ENCODE measurements around the gene TMEFF1.

TMEFF1 gene

GRCh38 chr9:100472268-100472667, 681 bp upstream of the TMEFF1 start:
- no peaks in the 10 kb centered on the region for H4K20me1 ChIP-seq (ENCODE audit: control insufficient read depth, insufficient read depth, low read depth, low read length)
- H3F3A ChIP-seq (ENCODE audit: control insufficient read depth, insufficient read depth) = no peaks in the 10 kb centered on the region
- H3K9me2 ChIP-seq (replicated peaks; ENCODE audit: control insufficient read depth, low read length) = no peaks in the 10 kb centered on the region
- peak overlapping the region; percentile 67 for H3K4me3 ChIP-seq (ENCODE audit: low read length)
- no peak overlapping the region for H3K27ac ChIP-seq (ENCODE audit: low read depth, low read length)
- no peak for TF ChIP-seq CTCF (IDR thresholded peaks at IDR 0.05; ENCODE audit: low read depth, low read length, poor library complexity, severe bottlenecking)
- TF ChIP-seq EZH2phosphoT487 (IDR thresholded peaks at IDR 0.05; ENCODE audit: borderline replicate concordance, low read length) = no peak
- H3K4me2 ChIP-seq (ENCODE audit: low read length) = peak overlapping the region; percentile 87
- no peaks in the 10 kb centered on the region for H3K9me3 ChIP-seq (ENCODE audit: control insufficient read depth, insufficient read depth, low read length)
- peaks cover 36% of the 10 kb centered on the region for H3K27me3 ChIP-seq (ENCODE audit: control insufficient read depth, low read length)
- H3K79me2 ChIP-seq (ENCODE audit: control insufficient read depth, low read length) = no peaks in the 10 kb centered on the region
- H3K36me3 ChIP-seq (ENCODE audit: control insufficient read depth, low read length) = no peaks in the 10 kb centered on the region
- H3K4me1 ChIP-seq (ENCODE audit: control insufficient read depth, low read length) = peaks cover 12% of the 10 kb centered on the region

- TF ChIP-seq EZH2phosphoT487 (IDR thresholded peaks at IDR 0.05; ENCODE audit: borderline replicate concordance, low read length) (peak; percentile 77; the same call in 1 of the 2 replicates), CTCF (IDR thresholded peaks at IDR 0.05; ENCODE audit: low read depth, low read length, poor library complexity, severe bottlenecking) (no peak)
- no peaks in the 10 kb centered on the region for H3K9me3 ChIP-seq (ENCODE audit: control insufficient read depth, insufficient read depth, low read length)
- peak overlapping the region; percentile 87 for H3K4me2 ChIP-seq (ENCODE audit: low read length)
- H3K27me3 ChIP-seq (ENCODE audit: control insufficient read depth, low read length) = peaks cover 36% of the 10 kb centered on the region
- H3K9me2 ChIP-seq (replicated peaks; ENCODE audit: control insufficient read depth, low read length) = no peaks in the 10 kb centered on the region
- no peak overlapping the region for H3K27ac ChIP-seq (ENCODE audit: low read depth, low read length)
- H4K20me1 ChIP-seq (ENCODE audit: control insufficient read depth, insufficient read depth, low read depth, low read length) = no peaks in the 10 kb centered on the region
- H3K36me3 ChIP-seq (ENCODE audit: control insufficient read depth, low read length) = no peaks in the 10 kb centered on the region
- H3K4me1 ChIP-seq (ENCODE audit: control insufficient read depth, low read length) = peaks cover 12% of the 10 kb centered on the region
- peak overlapping the region; percentile 73 for H3K4me3 ChIP-seq (ENCODE audit: low read length)
- H3F3A ChIP-seq (ENCODE audit: control insufficient read depth, insufficient read depth) = no peaks in the 10 kb centered on the region
- H3K79me2 ChIP-seq (ENCODE audit: control insufficient read depth, low read length) = no peaks in the 10 kb centered on the region
Measured at GRCh38 chr9:100473276-100474081, 530 bp downstream of the TMEFF1 start.

GRCh38 chr9:100474082-100474923, 1.4 kb downstream of the TMEFF1 start:
- Histone ChIP-seq H3K4me2 (ENCODE audit: low read length) (peak overlapping the region; percentile 87), H3K27ac (ENCODE audit: low read depth, low read length) (no peak overlapping the region), H3K27me3 (ENCODE audit: control insufficient read depth, low read length) (peaks cover 34% of the 10 kb centered on the region), H3K9me2 (replicated peaks; ENCODE audit: control insufficient read depth, low read length) (no peaks in the 10 kb centered on the region), H4K20me1 (ENCODE audit: control insufficient read depth, insufficient read depth, low read depth, low read length) (no peaks in the 10 kb centered on the region), H3F3A (ENCODE audit: control insufficient read depth, insufficient read depth) (no peaks in the 10 kb centered on the region), H3K9me3 (ENCODE audit: control insufficient read depth, insufficient read depth, low read length) (no peaks in the 10 kb centered on the region), H3K4me3 (ENCODE audit: low read length) (peak overlapping the region; percentile 73), H3K79me2 (ENCODE audit: control insufficient read depth, low read length) (no peaks in the 10 kb centered on the region), H3K36me3 (ENCODE audit: control insufficient read depth, low read length) (no peaks in the 10 kb centered on the region), H3K4me1 (ENCODE audit: control insufficient read depth, low read length) (peaks cover 12% of the 10 kb centered on the region)
- TF ChIP-seq CTCF (IDR thresholded peaks at IDR 0.05; ENCODE audit: low read depth, low read length, poor library complexity, severe bottlenecking) = no peak
- no peak for TF ChIP-seq EZH2phosphoT487 (IDR thresholded peaks at IDR 0.05; ENCODE audit: borderline replicate concordance, low read length)
